GM23248 (cell line): ENCODE data around the gene PHYHD1. TPM values are rescaled to one million over a fixed set of nuclear protein-coding genes. Genes with fewer than 3 reads are reported as not detected.

Experiments used
- DNase-seq: peaks from one replicate; pipeline ENCODE4 v3.0.0-alpha.2; 2015
- H2AFZ ChIP-seq: fragments of 200-600 bp; sonication (generic); 2 replicates; pipeline ENCODE4 v1.6.1; 2016; ENCODE audit warnings: antibody characterized with exemption
- H3F3A ChIP-seq: fragments of 200-600 bp; sonication (generic); 2 replicates; pipeline ENCODE4 v1.6.1; 2016; ENCODE audit warnings: mild to moderate bottlenecking, antibody characterized with exemption, mixed run types; ENCODE audit not compliant: insufficient read depth
- H3K27ac ChIP-seq: fragments of 200-600 bp; sonication (generic); 2 replicates; pipeline ENCODE4 v1.5.1; 2016; ENCODE audit warnings: mild to moderate bottlenecking
- H3K27me3 ChIP-seq: fragments of 200-600 bp; sonication (generic); replicated peaks from 2 replicates; pipeline ENCODE4 v1.6.1; 2016; ENCODE audit warnings: mild to moderate bottlenecking; ENCODE audit not compliant: insufficient read depth
- H3K36me3 ChIP-seq: fragments of 200-600 bp; sonication (generic); 2 replicates; pipeline ENCODE4 v1.6.1; 2016; ENCODE audit warnings: low read depth, mild to moderate bottlenecking
- H3K4me1 ChIP-seq: fragments of 200-600 bp; sonication (generic); 2 replicates; pipeline ENCODE4 v1.6.1; 2016; ENCODE audit warnings: mild to moderate bottlenecking; ENCODE audit not compliant: insufficient read depth
- H3K4me2 ChIP-seq: fragments of 200-600 bp; sonication (generic); one replicate; pipeline ENCODE4 v1.6.1; 2016; ENCODE audit warnings: mild to moderate bottlenecking; ENCODE audit not compliant: unreplicated experiment
- H3K4me3 ChIP-seq: fragments of 200-600 bp; sonication (generic); 2 replicates; pipeline ENCODE4 v1.5.1; 2016; ENCODE audit warnings: mild to moderate bottlenecking
- H3K79me2 ChIP-seq: fragments of 200-600 bp; sonication (generic); 2 replicates; pipeline ENCODE4 v1.6.1; 2016; ENCODE audit warnings: mild to moderate bottlenecking; ENCODE audit not compliant: insufficient read depth
- H3K9ac ChIP-seq: fragments of 200-600 bp; sonication (generic); 2 replicates; pipeline ENCODE4 v1.6.1; 2016; ENCODE audit warnings: mild to moderate bottlenecking
- H3K9me2 ChIP-seq: fragments of 200-600 bp; sonication (generic); 2 replicates; pipeline ENCODE4 v1.6.1; 2016; ENCODE audit warnings: mixed run types, mild to moderate bottlenecking, moderate library complexity; ENCODE audit not compliant: insufficient read depth
- H3K9me3 ChIP-seq: fragments of 200-600 bp; sonication (generic); one replicate; pipeline ENCODE4 v1.6.1; 2017; ENCODE audit warnings: low read depth
- H4K20me1 ChIP-seq: fragments of 200-600 bp; sonication (generic); 2 replicates; pipeline ENCODE4 v1.6.0; 2016; ENCODE audit not compliant: insufficient read depth
- EZH2 ChIP-seq: fragments of 200-600 bp; sonication (generic); IDR thresholded peaks from 2 replicates; pipeline ENCODE4 v1.6.1; 2018; ENCODE audit warnings: antibody characterized with exemption, mild to moderate bottlenecking; ENCODE audit not compliant: insufficient read depth, poor library complexity, severe bottlenecking
- EZH2phosphoT487 ChIP-seq: fragments of 200-600 bp; sonication (generic); IDR thresholded peaks from 2 replicates; pipeline ENCODE4 v1.6.1; 2018; ENCODE audit warnings: antibody characterized with exemption, moderate library complexity, mild to moderate bottlenecking, low read depth; ENCODE audit not compliant: insufficient read depth
- WGBS, 2 experiments: methylation state at CpG; one replicate each; pipeline ENCODE4 v1.1.6; 2015 to 2017; ENCODE audit warnings: low lambda C conversion rate in 2 of 2, low coverage in 1 of 2; ENCODE audit errors: missing lambda C conversion rate in 2 of 2; 5-methylcytosine and 5-hydroxymethylcytosine counted together
- in situ Hi-C: fragments of 300-500 bp; cut with MboI; formaldehyde crosslinking; loops from 2 replicates; pipeline ENCODE4 v1.15.0; 2020
- polyA plus RNA-seq: library from polyadenylated mRNA; unstranded; fragments of >200 nt; fragmentation: Nextera tagmentation; extraction: Ambion mirVana; gene quantifications from 2 replicates; pipeline ENCODE4 v1.2.1, GENCODE V29; 2016
- total RNA-seq: library from RNA; depleted of rRNA; stranded (reverse); fragments of >200 nt; shearing (Covaris generic); gene quantifications from 2 replicates; pipeline ENCODE4 v1.2.3, GENCODE V29; 2014; rRNA removed

The PHYHD1 gene
- total and polyA plus RNA-seq, 2 experiments from 2014 or later = 4.4 to 7.4 TPM

DNA sequence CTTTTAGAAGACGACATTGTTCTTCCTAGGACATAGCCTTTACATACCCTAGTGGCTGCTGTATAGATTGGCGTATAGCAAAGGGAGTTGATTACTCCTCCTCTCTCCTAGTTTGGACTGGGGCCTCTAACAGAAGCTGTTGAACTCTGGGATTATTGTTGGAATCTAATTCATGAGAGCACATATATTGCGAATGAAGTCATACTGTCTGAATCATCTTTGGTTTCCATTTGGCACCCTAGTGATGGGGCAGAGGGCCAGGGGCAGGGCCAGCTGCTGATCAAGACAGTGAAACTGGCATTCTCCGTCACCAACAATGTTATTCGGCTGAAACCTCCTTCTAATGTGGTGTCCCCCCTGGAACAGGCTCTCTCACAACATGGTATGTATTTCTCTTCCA, 67.0 kb downstream of the PHYHD1 start:
- in situ Hi-C loops = no loop called here
- Histone ChIP-seq H3K27me3 (no peaks in the 10 kb centered on the region), H3K9ac (peak overlapping the region; percentile 56)

More for the DNA sequence above, 67.0 kb downstream of the PHYHD1 start:
- TF ChIP-seq EZH2 (no peak), EZH2phosphoT487 (no peak)
- no peaks in the 10 kb centered on the region for H3K9me2 ChIP-seq
- no peaks in the 10 kb centered on the region for H3K79me2 ChIP-seq
- H3K27ac ChIP-seq = peak overlapping the region; percentile 78
- peaks cover 15% of the 10 kb centered on the region for H3K4me1 ChIP-seq
- no peaks in the 10 kb centered on the region for H3K9me3 ChIP-seq
- peak; percentile 93 for DNase-seq
- peaks cover 22% of the 10 kb centered on the region for H3F3A ChIP-seq
- peak overlapping the region; percentile 61 for H3K4me2 ChIP-seq
- WGBS, 2 experiments = 5 to 14% methylated on average over 5 of the region's 5 CpGs
- no peaks in the 10 kb centered on the region for H4K20me1 ChIP-seq
- H3K36me3 ChIP-seq = peaks cover 40% of the 10 kb centered on the region
- H2AFZ ChIP-seq = peak overlapping the region; percentile 49; the same call in 1 of the 2 replicates
- H3K4me3 ChIP-seq = peak overlapping the region; percentile 22

Other genes starting within 250 kb of the PHYHD1 start
- 263 and 283 TPM in 2 replicates for gene SET, start 231.8 kb upstream of the PHYHD1 start, total RNA-seq
- gene SET, start 231.8 kb upstream of the PHYHD1 start, polyA plus RNA-seq = 175 and 183 TPM in 2 replicates
- 0.89 and 2.1 TPM in 2 replicates for gene PKN3, start 218.5 kb upstream of the PHYHD1 start, total RNA-seq
- gene PKN3, start 218.5 kb upstream of the PHYHD1 start, polyA plus RNA-seq = 0.68 and 0.95 TPM in 2 replicates
- 48.1 and 65.1 TPM in 2 replicates for gene ZDHHC12, start 196.9 kb upstream of the PHYHD1 start, total RNA-seq
- gene ZDHHC12, start 196.9 kb upstream of the PHYHD1 start, polyA plus RNA-seq = 41.6 and 44.0 TPM in 2 replicates
- 28.9 and 61.7 TPM in 2 replicates for gene ZER1, start 149.1 kb upstream of the PHYHD1 start, total RNA-seq
- 18.7 and 20.0 TPM in 2 replicates for gene ZER1, start 149.1 kb upstream of the PHYHD1 start, polyA plus RNA-seq
- gene TBC1D13, start 133.7 kb upstream of the PHYHD1 start, total RNA-seq = 15.7 and 17.3 TPM in 2 replicates
- 21.9 and 25.3 TPM in 2 replicates for gene TBC1D13, start 133.7 kb upstream of the PHYHD1 start, polyA plus RNA-seq
- 11.6 and 26.7 TPM in 2 replicates for gene ENDOG, start 102.5 kb upstream of the PHYHD1 start, total RNA-seq
- 21.3 and 21.4 TPM in 2 replicates for gene ENDOG, start 102.5 kb upstream of the PHYHD1 start, polyA plus RNA-seq
- gene SPOUT1, start 91.2 kb upstream of the PHYHD1 start, total RNA-seq = 15.9 and 53.0 TPM in 2 replicates
- gene SPOUT1, start 91.2 kb upstream of the PHYHD1 start, polyA plus RNA-seq = 43.0 and 46.4 TPM in 2 replicates
- 5.1 and 5.8 TPM in 2 replicates for gene KYAT1, start 39.0 kb upstream of the PHYHD1 start, total RNA-seq
- 4.4 and 5.5 TPM in 2 replicates for gene KYAT1, start 39.0 kb upstream of the PHYHD1 start, polyA plus RNA-seq
- gene LRRC8A, start 38.8 kb upstream of the PHYHD1 start, total RNA-seq = 35.2 and 37.9 TPM in 2 replicates
- 35.6 and 36.5 TPM in 2 replicates for gene LRRC8A, start 38.8 kb upstream of the PHYHD1 start, polyA plus RNA-seq
- 31.1 and 36.1 TPM in 2 replicates for gene DOLK, start 26.6 kb downstream of the PHYHD1 start, total RNA-seq
- 29.6 and 31.7 TPM in 2 replicates for gene DOLK, start 26.6 kb downstream of the PHYHD1 start, polyA plus RNA-seq
- gene NUP188, start 26.7 kb downstream of the PHYHD1 start, total RNA-seq = 45.9 and 57.0 TPM in 2 replicates
- 24.9 and 25.7 TPM in 2 replicates for gene NUP188, start 26.7 kb downstream of the PHYHD1 start, polyA plus RNA-seq
- gene SH3GLB2, start 107.3 kb downstream of the PHYHD1 start, total RNA-seq = 57.3 and 84.9 TPM in 2 replicates
- 27.7 and 30.9 TPM in 2 replicates for gene SH3GLB2, start 107.3 kb downstream of the PHYHD1 start, polyA plus RNA-seq
- 31.6 and 35.1 TPM in 2 replicates for gene MIGA2, start 115.6 kb downstream of the PHYHD1 start, total RNA-seq
- 10.7 and 12.4 TPM in 2 replicates for gene MIGA2, start 115.6 kb downstream of the PHYHD1 start, polyA plus RNA-seq
- 11.5 and 11.6 TPM in 2 replicates for gene DOLPP1, start 160.1 kb downstream of the PHYHD1 start, total RNA-seq
- 12.8 and 13.7 TPM in 2 replicates for gene DOLPP1, start 160.1 kb downstream of the PHYHD1 start, polyA plus RNA-seq
- 51.5 and 55.4 TPM in 2 replicates for gene CRAT, start 189.8 kb downstream of the PHYHD1 start, total RNA-seq
- 61.4 and 66.0 TPM in 2 replicates for gene CRAT, start 189.8 kb downstream of the PHYHD1 start, polyA plus RNA-seq
- 96.9 and 113 TPM in 2 replicates for gene PTPA, start 190.4 kb downstream of the PHYHD1 start, total RNA-seq
- gene PTPA, start 190.4 kb downstream of the PHYHD1 start, polyA plus RNA-seq = 59.9 and 60.8 TPM in 2 replicates